Glomerular visceral epithelial cell (primary cell): Measurements from ENCODE around the gene CTTN.

Source experiments
- DNase-seq: peaks from one replicate; pipeline ENCODE4 v3.0.0-alpha.2; 2016; ENCODE audit errors: extremely low spot score

The CTTN gene

DNA sequence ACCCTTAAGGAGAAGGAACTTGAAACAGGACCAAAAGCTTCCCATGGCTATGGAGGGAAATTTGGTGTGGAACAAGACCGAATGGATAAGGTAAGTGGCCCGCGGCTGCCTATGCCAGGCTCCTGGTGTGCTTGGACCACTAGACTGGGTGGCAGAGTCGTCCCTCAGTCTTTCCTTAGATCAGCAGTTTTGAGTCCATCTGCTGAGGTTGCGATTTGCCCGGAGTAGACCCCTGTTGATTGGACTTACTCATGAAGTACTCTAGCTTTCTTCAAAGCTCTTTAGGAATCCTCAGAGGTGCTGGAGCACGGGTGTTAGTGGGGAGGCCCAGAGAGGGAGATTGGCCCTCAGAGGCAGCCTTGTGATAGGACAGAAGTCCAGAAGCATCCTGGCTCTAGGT is 11.5 kb downstream of the CTTN start:
- DNase-seq = no peak

DNA sequence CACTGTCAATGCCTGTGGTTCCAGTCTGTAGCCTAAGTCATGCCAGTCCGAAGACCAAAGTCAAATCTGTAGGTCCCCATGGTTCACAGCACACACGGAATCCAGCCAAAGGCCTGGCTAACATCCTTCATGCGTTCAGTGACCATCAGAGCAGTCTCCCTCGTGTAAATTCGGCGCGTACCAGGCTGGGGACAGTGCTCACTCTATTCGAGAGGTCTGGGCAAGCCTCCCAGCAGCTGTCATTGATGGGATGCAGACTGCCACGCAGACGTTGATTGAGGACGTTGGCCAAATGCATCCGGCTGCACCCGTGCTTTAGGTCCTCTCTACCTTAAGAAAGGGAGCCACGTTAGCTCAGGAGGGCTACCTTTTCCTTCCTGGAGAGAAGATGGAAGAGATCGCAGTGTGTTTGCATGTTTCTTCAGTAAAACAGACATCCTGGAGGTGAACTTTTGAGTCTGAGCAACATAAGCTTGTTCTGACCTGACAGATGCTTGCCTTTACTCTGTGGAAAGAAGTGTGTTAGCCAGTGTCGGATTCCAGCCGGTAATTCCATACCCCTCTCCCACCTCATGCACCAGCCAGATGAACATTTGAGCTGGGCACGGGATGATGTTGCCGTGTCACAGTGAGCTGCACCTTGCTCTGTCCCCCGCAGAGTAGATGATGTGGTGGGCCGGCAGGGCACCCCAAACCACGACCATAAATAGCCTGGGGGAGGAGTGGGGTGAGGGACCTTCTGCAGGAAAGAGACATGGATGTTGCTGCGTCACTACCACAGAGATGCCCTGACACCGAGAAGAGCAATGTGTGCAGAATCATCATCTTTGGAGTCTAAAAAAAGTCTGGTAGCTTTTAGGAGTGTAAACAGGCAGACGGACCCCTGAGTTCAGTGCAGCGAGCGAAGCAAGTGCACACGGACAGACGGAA is 12.2 kb downstream of the CTTN start:
- no peak for DNase-seq

DNA sequence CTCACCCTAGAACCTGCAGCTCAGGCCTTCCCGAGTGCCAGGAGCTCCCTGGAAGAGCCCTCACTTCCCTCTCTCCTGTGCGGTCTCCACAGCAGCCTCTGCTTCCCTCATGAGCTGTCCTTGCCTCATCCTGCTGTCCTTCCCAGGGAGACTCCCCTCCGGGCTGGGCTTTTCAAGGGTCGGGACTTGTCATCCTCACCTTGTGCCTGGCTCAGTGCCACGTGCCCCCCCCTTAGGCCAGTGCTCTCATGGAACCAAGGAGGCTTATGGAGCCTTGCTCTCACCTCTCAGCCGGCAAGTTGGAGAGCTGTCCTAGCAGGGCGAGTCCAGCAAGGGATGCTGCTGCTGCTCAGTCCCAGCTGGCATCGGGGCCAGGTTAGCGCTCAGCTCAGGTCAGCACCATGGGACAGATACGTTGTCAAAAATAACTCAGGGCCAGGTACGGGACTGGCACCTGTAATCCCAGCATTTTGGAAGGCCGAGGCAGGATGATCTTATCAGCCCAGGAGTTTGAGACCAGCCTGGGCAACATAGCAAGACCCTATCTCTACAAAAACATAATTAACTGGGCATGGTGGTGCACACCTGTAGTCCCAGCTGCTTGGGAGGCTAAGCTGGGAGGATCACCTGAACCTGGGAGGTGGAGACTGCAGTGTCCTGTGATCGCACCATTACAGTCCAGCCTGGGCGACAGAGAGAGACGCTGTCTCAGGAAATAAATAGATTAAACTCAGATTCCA is 13.6 kb downstream of the CTTN start:
- no peak for DNase-seq

DNA sequence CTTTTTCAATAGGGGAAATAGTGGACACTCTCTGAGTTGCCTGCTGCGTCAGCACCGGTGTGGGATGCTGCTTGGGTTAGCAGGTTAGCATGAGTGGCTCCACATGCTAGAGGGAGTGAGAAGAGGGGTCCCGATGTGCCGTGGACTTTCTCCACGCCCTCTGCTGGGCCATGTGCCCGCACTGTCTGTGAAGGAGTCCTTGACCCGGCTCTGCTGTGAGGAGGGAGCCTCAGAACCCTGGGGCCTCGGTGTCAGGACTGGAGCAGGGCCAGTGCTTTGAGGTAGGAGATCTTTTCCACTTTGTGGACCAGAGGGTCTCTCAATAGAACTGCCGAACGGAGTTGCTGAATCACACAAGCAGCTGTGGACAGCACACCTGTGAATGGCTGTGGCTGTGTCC is 14.8 kb downstream of the CTTN start:
- no peak for DNase-seq

DNA sequence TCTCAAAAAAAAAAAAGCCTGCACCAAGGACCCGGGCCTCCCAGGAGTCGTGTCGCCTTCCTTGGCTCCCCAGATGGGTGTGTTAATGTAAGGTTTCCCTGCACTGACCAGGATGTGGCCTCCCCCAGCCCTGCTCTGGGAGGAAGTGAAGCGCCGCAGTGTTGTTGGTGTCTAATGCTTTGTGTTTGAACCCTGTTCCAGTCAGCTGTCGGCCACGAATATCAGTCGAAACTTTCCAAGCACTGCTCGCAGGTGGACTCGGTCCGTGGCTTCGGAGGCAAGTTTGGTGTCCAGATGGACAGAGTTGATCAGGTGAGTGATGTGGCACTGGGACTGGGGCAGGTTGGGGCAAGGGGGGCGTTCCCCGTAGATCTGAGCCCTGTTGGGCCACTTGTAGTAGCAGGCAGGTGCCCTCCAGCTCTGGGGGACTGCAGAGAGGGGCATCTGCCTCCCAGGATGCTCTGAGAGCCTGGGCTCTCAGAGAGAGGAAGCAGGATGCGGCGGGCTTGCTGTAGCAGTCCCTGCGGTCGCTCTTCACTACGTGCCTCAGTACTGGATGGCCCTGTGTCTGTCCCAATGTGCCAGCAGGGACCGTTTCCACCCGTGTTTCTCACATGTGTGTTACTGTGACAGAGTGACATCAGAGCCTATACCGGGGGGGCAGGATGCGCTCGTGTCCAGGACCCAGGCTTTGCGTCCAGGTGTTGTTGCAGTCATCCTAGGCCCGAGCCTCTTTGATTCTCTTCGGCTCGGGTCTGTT is 16.2 kb downstream of the CTTN start:
- no peak for DNase-seq

DNA sequence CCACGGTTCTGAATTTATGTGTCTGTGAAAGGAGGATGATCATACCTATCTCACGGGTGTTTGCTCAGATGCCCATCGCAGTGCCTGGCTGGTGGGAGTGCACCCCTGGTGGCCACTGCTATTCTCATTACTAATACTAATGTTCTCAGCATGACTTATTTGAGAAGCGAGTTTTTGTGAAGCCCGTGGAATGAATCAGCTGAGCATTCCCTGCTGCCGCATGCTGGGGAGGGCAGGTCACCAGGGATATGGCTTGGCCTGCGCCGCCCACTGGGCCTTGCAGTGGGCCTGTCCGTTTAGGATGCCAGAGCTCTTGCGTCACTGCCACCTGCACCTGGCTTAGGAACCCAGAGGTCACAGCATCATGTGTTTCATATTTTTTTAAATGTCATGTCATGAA is 16.9 kb downstream of the CTTN start:
- no peak for DNase-seq

DNA sequence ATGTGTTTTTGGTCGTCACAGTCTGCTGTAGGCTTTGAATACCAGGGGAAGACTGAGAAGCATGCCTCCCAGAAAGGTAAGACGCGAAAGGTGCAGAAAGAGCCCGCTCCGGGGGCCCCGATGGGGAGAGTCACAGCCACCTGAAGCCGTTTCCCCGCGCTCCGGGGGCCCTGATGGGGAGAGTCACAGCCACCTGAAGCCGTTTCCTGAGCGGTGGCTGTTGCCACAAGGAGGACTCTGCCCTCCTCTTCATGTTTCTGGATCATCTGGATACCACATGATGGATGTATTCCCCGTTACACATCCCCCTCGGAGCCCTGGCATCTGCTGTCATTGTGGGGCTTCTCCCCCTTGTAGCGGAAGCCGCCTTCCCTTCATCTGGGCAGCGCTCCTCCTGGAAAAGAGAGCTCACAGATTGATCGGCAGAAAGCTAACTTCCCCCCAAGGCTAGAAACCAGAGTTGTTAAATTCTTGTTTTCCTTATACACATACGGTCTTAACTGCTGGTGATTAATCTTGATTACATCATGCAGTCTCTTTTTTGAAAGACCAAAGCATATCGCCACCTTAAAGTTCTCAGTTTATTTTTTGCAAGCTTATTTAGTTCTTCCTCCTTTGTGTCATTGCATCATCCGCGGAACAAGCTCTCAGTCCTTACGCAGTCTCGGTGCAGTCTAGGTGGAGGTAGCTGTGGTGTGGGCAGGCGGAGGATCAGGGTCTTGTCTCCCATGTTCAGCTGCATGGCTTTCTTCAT is 17.5 kb downstream of the CTTN start:
- no peak for DNase-seq

DNA sequence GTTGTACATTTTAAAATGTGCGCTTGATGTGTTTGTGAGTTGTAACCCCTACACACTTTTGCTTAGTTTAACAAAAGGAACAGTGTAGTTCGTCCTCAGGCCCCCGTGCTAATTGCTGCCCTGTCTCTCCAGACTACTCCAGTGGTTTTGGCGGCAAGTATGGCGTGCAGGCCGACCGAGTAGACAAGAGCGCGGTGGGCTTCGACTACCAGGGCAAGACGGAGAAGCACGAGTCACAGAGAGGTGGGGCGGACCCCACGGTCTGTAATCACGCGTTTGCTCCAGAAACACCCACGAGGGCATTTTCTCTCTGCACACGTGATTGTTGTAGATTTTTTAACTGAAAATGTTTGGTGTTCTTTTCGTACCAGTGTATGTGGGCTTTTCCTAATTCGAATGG is 18.6 kb downstream of the CTTN start:
- DNase-seq = no peak

DNA sequence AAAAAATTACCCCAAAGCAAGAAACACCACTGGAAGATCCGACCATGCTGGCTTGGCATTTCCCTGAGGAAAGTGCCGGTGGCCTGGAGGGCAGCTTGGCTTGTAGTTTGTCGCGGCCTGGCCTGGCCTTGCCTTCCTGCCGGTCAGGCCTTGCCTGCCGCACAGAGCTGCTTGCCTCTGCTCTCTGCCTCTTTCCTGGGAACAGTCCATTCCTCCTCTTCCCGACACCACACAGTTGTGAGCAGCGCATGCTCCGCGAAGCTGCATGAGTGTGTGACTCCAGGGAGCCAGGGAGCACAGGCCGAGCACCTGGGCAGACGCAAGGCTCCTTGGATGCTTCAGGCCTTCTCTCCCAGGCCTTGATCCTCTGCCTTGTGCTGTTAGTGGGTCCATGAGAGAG is 19.8 kb downstream of the CTTN start:
- no peak for DNase-seq

DNA sequence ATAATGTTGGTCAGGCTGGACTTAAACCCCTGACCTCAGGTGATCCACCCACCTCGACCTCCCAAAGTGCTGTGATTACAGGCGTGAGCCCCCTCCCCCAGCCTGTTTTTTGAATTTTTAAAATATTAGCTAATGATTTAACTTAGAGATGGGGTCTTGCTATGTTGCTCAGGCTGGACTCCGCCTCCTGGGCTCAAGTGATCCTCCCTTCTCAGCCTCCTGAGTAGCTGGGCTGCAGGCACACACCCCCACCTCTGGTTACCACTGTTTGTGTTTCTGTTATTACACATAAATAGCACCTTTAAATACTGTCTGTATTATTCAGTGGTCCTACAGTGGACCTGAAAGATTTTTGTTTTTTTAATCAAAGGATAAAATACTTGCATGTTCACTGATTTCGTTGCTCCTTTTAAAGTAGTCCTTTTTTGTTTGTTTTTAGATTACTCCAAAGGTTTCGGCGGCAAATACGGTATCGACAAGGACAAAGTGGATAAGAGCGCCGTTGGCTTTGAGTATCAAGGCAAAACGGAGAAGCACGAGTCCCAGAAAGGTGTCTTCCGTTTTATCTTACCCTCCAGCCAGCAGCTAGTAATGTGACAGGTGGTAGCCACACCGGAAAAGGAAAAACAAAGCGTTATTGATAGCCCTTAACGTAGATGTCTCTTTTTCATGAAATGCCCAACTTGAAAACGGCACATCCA is 21.1 kb downstream of the CTTN start:
- DNase-seq = no peak

DNA sequence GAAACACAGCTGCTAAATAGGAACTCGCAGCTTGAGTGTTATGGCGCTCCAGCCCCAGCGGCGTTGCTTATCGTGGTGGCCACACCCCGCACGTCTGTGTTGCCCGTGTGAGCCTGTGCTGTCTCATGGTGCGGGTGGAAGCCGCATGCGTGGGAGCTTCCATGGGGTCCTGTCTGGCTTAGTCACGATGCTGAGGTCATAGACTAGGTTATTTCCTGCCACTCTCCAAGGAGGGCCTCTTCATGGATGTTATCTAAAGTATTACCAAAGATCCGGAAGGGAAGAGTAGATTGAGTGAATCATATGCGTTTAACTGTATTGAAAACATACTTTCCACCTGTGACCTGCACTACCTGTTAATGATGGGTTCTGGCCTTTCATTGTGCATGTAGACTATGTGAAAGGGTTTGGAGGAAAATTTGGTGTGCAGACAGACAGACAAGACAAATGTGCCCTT is 21.7 kb downstream of the CTTN start:
- peak; percentile 63 for DNase-seq

DNA sequence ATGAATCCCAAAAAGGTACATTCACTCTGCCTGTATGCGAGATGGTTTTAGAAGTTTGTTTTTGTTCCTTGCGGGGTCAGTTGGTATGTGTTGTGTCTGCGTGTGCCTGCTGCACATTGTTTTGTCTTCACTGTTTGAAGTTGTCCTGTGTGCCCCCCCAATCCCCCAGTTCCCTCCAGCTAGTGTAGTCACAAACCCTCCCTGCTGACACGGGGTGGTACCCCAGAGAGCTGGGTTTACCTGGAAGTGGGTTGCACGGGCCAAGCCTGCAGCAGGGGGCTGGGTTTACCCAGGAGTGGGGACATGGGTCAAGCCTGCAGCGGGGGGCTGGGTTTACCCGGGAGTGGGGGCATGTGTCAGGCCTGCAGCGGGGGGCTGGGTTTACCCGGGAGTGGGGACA is 22.2 kb downstream of the CTTN start:
- no peak for DNase-seq

DNA sequence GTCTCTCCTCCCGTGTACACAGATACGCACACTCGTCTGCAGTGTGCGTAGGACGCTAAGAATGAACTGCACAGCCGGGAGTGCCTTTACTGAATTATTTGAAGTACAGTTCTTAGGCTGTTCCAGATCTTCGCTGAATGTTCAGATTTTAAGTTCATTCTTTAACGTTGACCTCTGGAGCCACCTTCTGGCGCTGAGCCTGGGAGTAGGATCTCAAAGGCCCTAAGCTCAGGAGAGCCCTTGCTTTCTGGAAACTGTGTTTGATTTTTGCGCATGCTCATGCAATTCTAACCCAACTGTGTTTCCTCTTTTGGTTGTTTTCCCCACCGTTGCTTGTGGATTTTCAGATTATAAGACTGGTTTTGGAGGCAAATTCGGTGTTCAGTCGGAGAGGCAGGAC is 22.8 kb downstream of the CTTN start:
- DNase-seq = no peak

DNA sequence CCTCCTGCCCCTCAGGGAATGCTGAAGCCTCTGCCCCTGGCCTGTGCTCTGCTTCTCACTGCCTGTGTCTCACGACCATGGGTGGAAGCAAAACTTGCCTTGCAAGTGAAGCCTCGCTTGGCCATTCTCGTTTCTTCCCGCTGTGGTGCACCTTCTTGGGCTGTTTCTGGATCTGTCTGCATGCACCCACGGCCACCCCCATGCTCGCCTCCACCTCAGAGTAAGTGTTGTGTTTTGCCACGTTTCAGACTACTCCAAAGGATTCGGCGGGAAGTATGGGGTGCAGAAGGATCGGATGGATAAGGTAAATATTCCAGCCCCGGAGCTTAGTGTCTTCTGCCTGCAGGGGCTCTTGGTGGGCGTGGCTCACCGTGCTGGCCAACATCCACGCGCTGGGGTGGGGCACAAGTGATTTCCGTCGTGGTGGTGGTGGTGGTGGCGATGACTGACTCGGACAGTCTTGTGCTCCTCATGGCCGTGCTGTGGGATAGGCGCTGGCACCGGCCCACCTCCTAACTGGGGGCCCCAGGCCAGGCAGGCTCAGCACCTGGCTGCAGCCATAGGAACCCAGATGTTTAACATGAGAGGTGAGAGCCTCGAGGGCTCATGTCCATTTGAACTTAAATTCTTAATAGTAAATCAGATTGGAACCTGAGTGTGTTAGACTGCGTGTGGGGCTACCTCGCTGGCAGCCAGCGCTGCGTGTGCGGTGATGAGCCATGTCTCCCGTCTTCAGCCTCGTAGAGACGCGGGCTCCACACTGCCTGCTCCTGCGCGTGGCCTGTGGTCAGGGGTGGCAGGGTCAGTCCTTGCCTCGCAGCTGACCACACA is 24.6 kb downstream of the CTTN start:
- DNase-seq = no peak

DNA sequence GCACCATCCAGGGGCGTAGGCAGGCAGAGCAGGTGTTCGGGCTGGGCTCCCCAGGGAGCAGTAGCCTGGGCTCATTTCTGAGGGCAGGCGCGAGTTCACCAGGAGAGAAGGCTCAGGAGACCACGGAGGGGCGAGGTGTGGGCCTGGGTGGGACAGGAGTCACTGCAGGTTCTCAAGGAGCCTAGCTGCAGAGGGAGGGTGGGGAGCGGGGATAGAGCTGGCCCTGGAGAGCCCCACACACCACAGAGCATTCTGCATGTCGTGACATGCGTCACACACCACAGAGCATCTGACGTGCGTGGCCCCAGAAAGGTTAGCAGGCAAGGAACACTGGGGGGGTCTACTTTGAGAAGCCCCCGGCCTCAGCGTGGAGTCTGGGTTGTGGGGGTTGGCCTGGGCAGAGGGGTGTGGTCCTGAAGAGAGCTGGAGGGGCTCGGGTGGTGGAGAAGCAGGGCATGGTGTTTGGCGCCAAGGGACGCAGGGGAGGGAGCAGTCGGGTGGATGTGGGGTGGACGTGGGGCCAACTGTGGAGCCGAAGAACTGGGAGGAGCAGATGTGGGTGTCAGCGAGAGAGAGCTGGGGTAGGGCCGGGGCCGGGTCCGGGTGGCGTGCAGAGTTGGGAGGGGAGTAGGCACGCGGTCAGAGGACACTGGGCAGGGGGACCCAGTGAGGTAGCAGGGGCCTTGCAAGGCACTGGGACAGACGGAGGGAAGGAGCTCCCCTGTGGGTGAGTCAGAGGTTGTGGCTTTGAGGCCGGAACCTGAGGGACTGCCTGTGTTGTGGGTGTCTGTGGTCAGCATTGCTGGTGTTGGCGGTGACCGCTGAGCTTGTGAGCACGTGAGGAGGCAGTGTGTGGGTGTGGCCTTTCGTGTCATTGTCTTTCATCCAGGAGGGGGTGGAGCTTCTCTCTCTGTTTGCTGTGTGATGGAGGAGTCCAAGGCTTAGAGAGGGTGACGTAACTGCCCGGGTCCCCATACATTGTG is 25.5 kb downstream of the CTTN start:
- peak; percentile 92 for DNase-seq

DNA sequence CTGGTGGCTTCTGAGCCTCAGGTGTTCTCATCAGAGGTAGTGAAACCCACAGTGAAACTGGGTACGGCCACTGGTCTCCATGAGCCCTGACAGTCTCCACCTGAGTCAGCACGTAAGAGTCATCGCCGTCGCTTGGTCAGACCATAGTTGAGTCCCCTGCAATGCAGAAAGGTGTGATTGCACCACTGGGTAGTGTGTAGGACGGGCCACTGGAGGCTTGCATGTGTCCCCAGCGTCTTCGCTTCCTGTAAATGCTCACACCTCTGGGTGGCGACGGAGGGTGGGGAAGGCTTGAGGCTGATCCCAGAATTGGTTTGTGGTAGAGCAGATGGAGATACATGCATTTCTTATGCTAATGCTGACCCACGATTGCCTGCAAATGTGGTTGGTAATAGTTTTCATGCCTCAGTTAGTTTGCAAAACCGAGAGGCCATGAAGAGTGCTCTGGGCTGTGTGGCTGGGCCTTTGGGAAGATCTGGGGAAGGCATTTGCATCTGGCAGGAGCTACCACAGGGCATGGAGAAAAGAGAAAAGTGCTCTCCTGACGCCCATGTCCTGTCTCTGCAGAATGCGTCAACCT is 26.5 kb downstream of the CTTN start:
- no peak for DNase-seq

DNA sequence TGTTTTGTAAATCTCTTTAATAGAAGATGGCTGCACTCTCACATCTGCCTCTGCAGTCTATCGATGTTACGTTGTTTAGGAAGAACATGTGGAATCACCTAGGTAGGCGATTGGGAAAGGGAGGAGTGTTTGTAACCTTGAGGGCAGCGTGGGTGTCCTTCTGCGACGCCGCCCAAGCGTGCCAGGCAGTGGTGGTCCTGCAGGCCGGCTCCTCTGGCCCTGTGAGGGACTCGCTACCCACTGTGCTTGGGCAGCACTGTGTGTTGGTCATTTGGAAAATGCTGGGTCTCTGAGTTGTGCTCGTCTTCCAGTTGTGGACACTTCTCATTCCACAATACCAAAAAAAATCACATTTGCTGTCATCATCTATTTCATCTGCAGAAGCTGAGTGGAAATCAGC is 29.1 kb downstream of the CTTN start:
- DNase-seq = no peak

DNA sequence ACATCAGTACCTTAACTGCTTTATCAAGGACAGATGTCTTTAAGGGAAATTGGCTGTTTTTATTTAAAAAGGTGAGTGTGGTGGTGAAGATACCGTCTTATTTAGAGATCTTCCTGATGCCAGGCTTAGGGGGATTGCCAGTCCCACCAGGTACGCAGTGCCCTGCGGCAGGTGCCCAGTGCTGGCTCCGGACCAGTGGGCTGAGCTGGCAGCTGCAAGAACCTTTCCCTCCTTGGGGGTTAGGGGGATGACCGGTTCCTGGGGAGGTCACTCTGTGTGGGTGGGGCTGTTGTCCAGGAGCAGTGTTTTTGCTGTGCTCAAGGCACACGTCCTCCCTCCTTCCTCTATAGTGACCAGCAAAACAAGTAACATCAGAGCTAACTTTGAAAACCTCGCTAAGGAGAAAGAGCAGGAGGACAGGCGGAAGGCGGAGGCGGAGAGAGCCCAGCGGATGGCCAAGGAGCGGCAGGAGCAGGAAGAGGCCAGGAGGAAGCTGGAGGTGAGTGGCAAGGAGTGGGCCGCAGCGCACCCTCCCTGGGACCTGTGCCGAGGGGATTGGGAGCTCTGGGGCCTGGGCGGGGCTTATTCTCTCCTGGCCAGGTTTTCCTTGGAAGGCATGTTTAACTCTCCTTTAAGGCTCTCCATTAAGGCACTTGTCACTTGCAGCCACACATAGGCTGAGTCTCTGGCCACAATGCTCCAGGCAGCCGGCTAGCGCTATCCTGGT is 30.5 kb downstream of the CTTN start:
- no peak for DNase-seq
